ENCODE measurements around the gene LRRC70.
"Not testable (repeated sequence)": the region's sequence is repeated elsewhere in the genome, so short reads cannot be mapped to it uniquely, and the experiment has no call there.

Gene LRRC70
- 0.14 to 1.9 reads per million in 2 donors for total RNA-seq

GRCh38 chr5:62578540-62578939, at the start of gene LRRC70:
Gene LRRC70 (plus strand): TSS chr5:62578819. CDS start chr5:62579439, 620 bp downstream.
- no peak for DNase-seq

GRCh38 chr5:62533597-62533996, 45.0 kb upstream of the LRRC70 start:
- DNase-seq = no peak

GRCh38 chr5:62534461-62535236, 44.0 kb upstream of the LRRC70 start:
- DNase-seq = no peak

GRCh38 chr5:62536232-62536631, 42.4 kb upstream of the LRRC70 start:
- DNase-seq = no peak

- DNase-seq = no peak
These were observed 41.8 kb upstream of the LRRC70 start for GRCh38 chr5:62536783-62537182.

GRCh38 chr5:62538017-62538942, 40.3 kb upstream of the LRRC70 start:
- no peak for DNase-seq

- DNase-seq = no peak
These were observed 35.9 kb upstream of the LRRC70 start for GRCh38 chr5:62542720-62543119.

GRCh38 chr5:62547945-62548630, 30.5 kb upstream of the LRRC70 start:
- no peak for DNase-seq

GRCh38 chr5:62550103-62550502, 28.5 kb upstream of the LRRC70 start:
- no peak for DNase-seq

- no peak for DNase-seq
These were observed 22.7 kb upstream of the LRRC70 start for GRCh38 chr5:62555930-62556329.

GRCh38 chr5:62558941-62559340, 19.7 kb upstream of the LRRC70 start:
- DNase-seq = no peak

- DNase-seq = no peak
These were observed 17.8 kb upstream of the LRRC70 start for GRCh38 chr5:62560786-62561185.

- DNase-seq = no peak
These were observed 16.7 kb upstream of the LRRC70 start for GRCh38 chr5:62561896-62562295.

- DNase-seq = no peak
These were observed 15.8 kb upstream of the LRRC70 start for GRCh38 chr5:62562867-62563266.

GRCh38 chr5:62564101-62564500, 14.5 kb upstream of the LRRC70 start:
- DNase-seq = no peak

- DNase-seq = not testable (repeated sequence)
These were observed 12.9 kb upstream of the LRRC70 start for GRCh38 chr5:62565740-62566139.

GRCh38 chr5:62568143-62568542, 10.5 kb upstream of the LRRC70 start:
- no peak for DNase-seq

GRCh38 chr5:62568800-62569432, 9.7 kb upstream of the LRRC70 start:
- DNase-seq = no peak

GRCh38 chr5:62569470-62569869, 9.1 kb upstream of the LRRC70 start:
- no peak for DNase-seq

- DNase-seq = no peak
These were observed 5.6 kb upstream of the LRRC70 start for GRCh38 chr5:62572918-62573514.

- no peak for DNase-seq
These were observed 4.0 kb upstream of the LRRC70 start for GRCh38 chr5:62574599-62574998.

GRCh38 chr5:62575066-62575465, 3.6 kb upstream of the LRRC70 start:
- no peak for DNase-seq
